Measurements from ENCODE around the gene MTRFR.

GRCh38 chr12:123288751-123289346 lies 55.6 kb downstream of the MTRFR start:
- TF ChIP-seq, protein P1, sequence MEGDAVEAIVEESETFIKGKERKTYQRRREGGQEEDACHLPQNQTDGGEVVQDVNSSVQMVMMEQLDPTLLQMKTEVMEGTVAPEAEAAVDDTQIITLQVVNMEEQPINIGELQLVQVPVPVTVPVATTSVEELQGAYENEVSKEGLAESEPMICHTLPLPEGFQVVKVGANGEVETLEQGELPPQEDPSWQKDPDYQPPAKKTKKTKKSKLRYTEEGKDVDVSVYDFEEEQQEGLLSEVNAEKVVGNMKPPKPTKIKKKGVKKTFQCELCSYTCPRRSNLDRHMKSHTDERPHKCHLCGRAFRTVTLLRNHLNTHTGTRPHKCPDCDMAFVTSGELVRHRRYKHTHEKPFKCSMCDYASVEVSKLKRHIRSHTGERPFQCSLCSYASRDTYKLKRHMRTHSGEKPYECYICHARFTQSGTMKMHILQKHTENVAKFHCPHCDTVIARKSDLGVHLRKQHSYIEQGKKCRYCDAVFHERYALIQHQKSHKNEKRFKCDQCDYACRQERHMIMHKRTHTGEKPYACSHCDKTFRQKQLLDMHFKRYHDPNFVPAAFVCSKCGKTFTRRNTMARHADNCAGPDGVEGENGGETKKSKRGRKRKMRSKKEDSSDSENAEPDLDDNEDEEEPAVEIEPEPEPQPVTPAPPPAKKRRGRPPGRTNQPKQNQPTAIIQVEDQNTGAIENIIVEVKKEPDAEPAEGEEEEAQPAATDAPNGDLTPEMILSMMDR (IDR thresholded peaks at IDR 0.05; ENCODE audit: insufficient read depth, low read length) = no peak
- TF ChIP-seq POLR2AphosphoS5 (IDR thresholded peaks at IDR 0.05; ENCODE audit: low read depth) = no peak
